Measurements from ENCODE around the gene HDAC11. TPM values are rescaled to one million over a fixed set of nuclear protein-coding genes. Genes with fewer than 3 reads are reported as not detected.

The HDAC11 gene
- total and polyA plus RNA-seq, 4 donors, result 2.5 to 9.0 (median 3.2) TPM

GRCh38 chr3:13505147-13506130 lies 25.3 kb downstream of the HDAC11 start:
- no peaks in the 10 kb centered on the region for H3K4me1 ChIP-seq (ENCODE audit: control insufficient read depth in 4 of 4, insufficient read depth in 4 of 4, low read length in 3 of 4)
- 96% methylated on average over 16 of the region's 16 CpGs for WGBS
- H3K27ac ChIP-seq (ENCODE audit: low read depth in 1 of 2, low read length in 2 of 2), result no peak overlapping the region
- DNase-seq (ENCODE audit: low spot score), result no peak
- no peaks in the 10 kb centered on the region for H3K27me3 ChIP-seq (ENCODE audit: control insufficient read depth in 4 of 4, insufficient read depth in 4 of 4, low read length in 3 of 4)
- H3K9me3 ChIP-seq (ENCODE audit: control insufficient read depth in 4 of 4, low read length in 3 of 4), result no peaks in the 10 kb centered on the region
- H3K4me3 ChIP-seq (ENCODE audit: low read depth in 1 of 3, low read length in 3 of 3), result no peak overlapping the region
- no peak for TF ChIP-seq GABPA (IDR thresholded peaks at IDR 0.05 in 1 of 2, conservative IDR thresholded peaks at IDR 0.05 in 1 of 2)
- no peak for TF ChIP-seq CTCF (IDR thresholded peaks at IDR 0.05; ENCODE audit: low read depth, low read length, missing input control)
- TF ChIP-seq NR2F2 (IDR thresholded peaks at IDR 0.05), result no peak
- no peak for TF ChIP-seq ATF3 (IDR thresholded peaks at IDR 0.05)
- TF ChIP-seq TAF1 (conservative IDR thresholded peaks at IDR 0.05), result no peak
- TF ChIP-seq RXRA (IDR thresholded peaks at IDR 0.05), result no peak
- no peak for TF ChIP-seq MAX (IDR thresholded peaks at IDR 0.05)
- no peak for TF ChIP-seq YY1 (IDR thresholded peaks at IDR 0.05)
- TF ChIP-seq REST (IDR thresholded peaks at IDR 0.05), result no peak
- no peak for TF ChIP-seq EGR1 (IDR thresholded peaks at IDR 0.05; ENCODE audit: low read depth in 2 of 2)
- no peak for TF ChIP-seq FOXA2 (IDR thresholded peaks at IDR 0.05)
- TF ChIP-seq HNF4G (IDR thresholded peaks at IDR 0.05), result no peak
- no peak overlapping the region for H3K9ac ChIP-seq (ENCODE audit: low read depth in 1 of 2, low read length in 2 of 2)
- no peaks in the 10 kb centered on the region for H3K36me3 ChIP-seq (ENCODE audit: control insufficient read depth in 4 of 4, insufficient read depth in 3 of 4, low read depth in 1 of 4, low read length in 3 of 4)

- no peak overlapping the region for H3K27ac ChIP-seq (ENCODE audit: low read depth in 1 of 2, low read length in 2 of 2)
- H3K9ac ChIP-seq (ENCODE audit: low read depth in 1 of 2, low read length in 2 of 2), result no peak overlapping the region
- H3K36me3 ChIP-seq (ENCODE audit: control insufficient read depth in 4 of 4, insufficient read depth in 3 of 4, low read depth in 1 of 4, low read length in 3 of 4), result no peaks in the 10 kb centered on the region
- H3K27me3 ChIP-seq (ENCODE audit: control insufficient read depth in 4 of 4, insufficient read depth in 4 of 4, low read length in 3 of 4), result no peaks in the 10 kb centered on the region
- no peaks in the 10 kb centered on the region for H3K4me1 ChIP-seq (ENCODE audit: control insufficient read depth in 4 of 4, insufficient read depth in 4 of 4, low read length in 3 of 4)
- H3K9me3 ChIP-seq (ENCODE audit: control insufficient read depth in 4 of 4, low read length in 3 of 4), result no peaks in the 10 kb centered on the region
- 100% methylated on average over 1 of the region's 1 CpG for WGBS
- H3K4me3 ChIP-seq (ENCODE audit: low read depth in 1 of 3, low read length in 3 of 3), result no peak overlapping the region
- no peak for DNase-seq (ENCODE audit: low spot score)
- no peak for TF ChIP-seq JUND (IDR thresholded peaks at IDR 0.05)
- TF ChIP-seq SP1 (IDR thresholded peaks at IDR 0.05), result no peak
- TF ChIP-seq EGR1 (IDR thresholded peaks at IDR 0.05; ENCODE audit: low read depth in 2 of 2), result no peak
- no peak for TF ChIP-seq RXRA (IDR thresholded peaks at IDR 0.05)
- TF ChIP-seq YY1 (IDR thresholded peaks at IDR 0.05), result no peak
- no peak for TF ChIP-seq FOXA2 (IDR thresholded peaks at IDR 0.05)
- TF ChIP-seq RAD21 (IDR thresholded peaks at IDR 0.05), result no peak
- TF ChIP-seq GABPA (IDR thresholded peaks at IDR 0.05 in 1 of 2, conservative IDR thresholded peaks at IDR 0.05 in 1 of 2), result no peak
- TF ChIP-seq MAX (IDR thresholded peaks at IDR 0.05), result no peak
- TF ChIP-seq REST (IDR thresholded peaks at IDR 0.05), result no peak
- TF ChIP-seq ATF3 (IDR thresholded peaks at IDR 0.05), result no peak
- TF ChIP-seq CTCF (IDR thresholded peaks at IDR 0.05; ENCODE audit: low read depth, low read length, missing input control), result no peak
- TF ChIP-seq HNF4A (conservative IDR thresholded peaks at IDR 0.05), result no peak
- no peak for TF ChIP-seq NR2F2 (IDR thresholded peaks at IDR 0.05)
- no peak for TF ChIP-seq FOXA1 (IDR thresholded peaks at IDR 0.05)
Measured at GRCh38 chr3:13506239-13506638, 26.1 kb downstream of the HDAC11 start.
